SK-N-SH (cell line): ENCODE data around the gene WWTR1. TPM values are rescaled to one million over a fixed set of nuclear protein-coding genes. Genes with fewer than 3 reads are reported as not detected.

Experiments
- CTCF ChIA-PET: fragments of 300-600, 350-600 bp; formaldehyde crosslinking; extraction: SDS; loops from one replicate; lab custom pipeline; 2021; lab: Yijun Ruan, JAX
- POLR2A ChIA-PET: fragments of 350-600 bp; sonication (Branson Sonifier 250); formaldehyde crosslinking; extraction: SDS; loops from one replicate; lab custom pipeline; 2020; ENCODE audit warnings: antibody characterized with exemption, inconsistent platforms; lab: Yijun Ruan, JAX
- DNase-seq: peaks from one replicate; pipeline ENCODE4 v3.0.0; 2012
- H2AFZ ChIP-seq: fragments of 200-600 bp; sonication (generic); 2 replicates; pipeline ENCODE4 v1.8.1; 2016; ENCODE audit warnings: antibody characterized with exemption, mild to moderate bottlenecking, low read depth
- H3F3A ChIP-seq: fragments of 200-600 bp; sonication (generic); replicated peaks from 2 replicates; pipeline ENCODE3; 2016; ENCODE audit warnings: antibody characterized with exemption, mild to moderate bottlenecking; ENCODE audit not compliant: insufficient read depth
- H3K27ac ChIP-seq, 2 experiments: fragments of 200-500 bp in 1 of 2; fragments of 200-600 bp in 1 of 2; sonication (Bioruptor generic) in 1 of 2; sonication (generic), shearing (Covaris generic) in 1 of 2; 2 replicates each; pipeline versions ENCODE4 v1.5.1 to v1.6.1; 2014 to 2016; ENCODE audit warnings: low read depth in 2 of 2, inconsistent platforms in 1 of 2, low read length in 1 of 2, mild to moderate bottlenecking in 1 of 2, mixed read lengths in 1 of 2
- H3K27me3 ChIP-seq: fragments of 200-600 bp; sonication (generic), shearing (Covaris generic); 2 replicates; pipeline ENCODE4 v1.6.1; 2016; ENCODE audit warnings: mixed run types; ENCODE audit not compliant: insufficient read depth
- H3K36me3 ChIP-seq, 2 experiments: fragments of 200-500 bp in 1 of 2; fragments of 200-600 bp in 1 of 2; sonication (Bioruptor generic) in 1 of 2; sonication (generic) in 1 of 2; replicated peaks in 1 of 2; 2 replicates each; pipeline versions ENCODE3 to v1.5.1; 2014 to 2016; ENCODE audit warnings: low read length in 1 of 2, mild to moderate bottlenecking in 1 of 2; ENCODE audit not compliant: insufficient read depth in 2 of 2, control insufficient read depth in 1 of 2
- H3K4me1 ChIP-seq, 2 experiments: fragments of 200-500 bp in 1 of 2; fragments of 200-600 bp in 1 of 2; sonication (Bioruptor generic) in 1 of 2; sonication (generic), shearing (Covaris generic) in 1 of 2; 2 replicates each; pipeline versions ENCODE4 v1.5.1 to v1.6.1; 2014 to 2016; ENCODE audit warnings: low read depth in 1 of 2, low read length in 1 of 2, mixed run types in 1 of 2; ENCODE audit not compliant: insufficient read depth in 2 of 2, control insufficient read depth in 1 of 2
- H3K4me2 ChIP-seq: fragments of 200-600 bp; sonication (generic), shearing (Covaris generic); 2 replicates; pipeline ENCODE4 v1.6.1; 2017; ENCODE audit warnings: mixed run types
- H3K4me3 ChIP-seq, 2 experiments: fragments of 200-500 bp in 1 of 2; fragments of 200-600 bp in 1 of 2; sonication (Bioruptor generic) in 1 of 2; sonication (generic), shearing (Covaris generic) in 1 of 2; 2 replicates each; pipeline versions ENCODE4 v1.5.1 to v1.8.1; 2014 to 2016; ENCODE audit warnings: low read depth in 2 of 2, inconsistent platforms in 1 of 2, low read length in 1 of 2, mild to moderate bottlenecking in 1 of 2, mixed read lengths in 1 of 2, moderate library complexity in 1 of 2
- H3K79me2 ChIP-seq: fragments of 200-600 bp; sonication (generic); 2 replicates; pipeline ENCODE4 v1.8.1; 2017; ENCODE audit warnings: mild to moderate bottlenecking; ENCODE audit not compliant: insufficient read depth
- H3K9ac ChIP-seq: fragments of 200-600 bp; sonication (generic); 2 replicates; pipeline ENCODE4 v1.6.1; 2017; ENCODE audit warnings: mixed run types
- H3K9me2 ChIP-seq: fragments of 200-600 bp; sonication (generic); 2 replicates; pipeline ENCODE4 v1.6.1; 2017; ENCODE audit warnings: mixed run types
- H3K9me3 ChIP-seq: fragments of 200-600 bp; sonication (generic); 2 replicates; pipeline ENCODE4 v1.6.1; 2017; ENCODE audit warnings: mixed run types, mild to moderate bottlenecking, moderate library complexity
- H4K20me1 ChIP-seq: fragments of 200-600 bp; sonication (generic); 2 replicates; pipeline ENCODE4 v1.6.1; 2017; ENCODE audit warnings: mild to moderate bottlenecking, mixed run types; ENCODE audit not compliant: insufficient read depth
- EP300 ChIP-seq, 2 experiments: IDR thresholded peaks; 2 replicates each; pipeline versions ENCODE4 v1.4.0 to v1.6.1; 2012; ENCODE audit warnings: borderline replicate concordance in 1 of 2, low read depth in 1 of 2, low read length in 1 of 2
- EZH2phosphoT487 ChIP-seq: fragments of 200-600 bp; sonication (generic); IDR thresholded peaks from 2 replicates; pipeline ENCODE4 v1.6.1; 2017; ENCODE audit warnings: low read depth, mixed run types, mild to moderate bottlenecking, antibody characterized with exemption, moderate library complexity, borderline replicate concordance
- FOSL2 ChIP-seq: IDR thresholded peaks from 2 replicates; pipeline ENCODE4 v1.4.0; 2012; ENCODE audit warnings: low read depth, mild to moderate bottlenecking, moderate library complexity, borderline replicate concordance
- FOXJ3 ChIP-seq: sonication (generic); formaldehyde crosslinking; IDR thresholded peaks from 2 replicates; pipeline ENCODE4 v1.5.1; 2020; ENCODE audit warnings: mild to moderate bottlenecking, missing genetic modification reagents
- GATA2 ChIP-seq: sonication (generic); formaldehyde crosslinking; IDR thresholded peaks from 2 replicates; pipeline ENCODE4 v1.5.0; 2020; ENCODE audit warnings: mild to moderate bottlenecking, missing genetic modification reagents
- JUND ChIP-seq: IDR thresholded peaks from 2 replicates; pipeline ENCODE4 v1.4.0; 2012
- MXI1 ChIP-seq: IDR thresholded peaks from 2 replicates; pipeline ENCODE4 v1.6.1; 2012; ENCODE audit warnings: mild to moderate bottlenecking, low read depth, low read length, improper control_type of control experiment
- NFIC ChIP-seq: IDR thresholded peaks from 2 replicates; pipeline ENCODE4 v1.4.0; 2012; ENCODE audit warnings: borderline replicate concordance
- NRF1 ChIP-seq: IDR thresholded peaks from 2 replicates; pipeline ENCODE4 v1.6.1; 2012; ENCODE audit warnings: low read depth, mild to moderate bottlenecking, low read length
- POLR2AphosphoS5 ChIP-seq: IDR thresholded peaks from 2 replicates; pipeline ENCODE4 v1.6.1; 2012; ENCODE audit warnings: low read depth, low read length
- RAD21 ChIP-seq: IDR thresholded peaks from 2 replicates; pipeline ENCODE4 v1.6.1; 2012; ENCODE audit warnings: mild to moderate bottlenecking, low read length
- REST ChIP-seq: IDR thresholded peaks from 2 replicates; pipeline ENCODE4 v1.6.1; 2012; ENCODE audit warnings: mild to moderate bottlenecking, low read depth, low read length, moderate library complexity
- WGBS: methylation state at CpG from one replicate; pipeline ENCODE4 v1.1.6; 2017; ENCODE audit warnings: low lambda C conversion rate; 5-methylcytosine and 5-hydroxymethylcytosine counted together
- polyA plus RNA-seq, 3 experiments: library from polyadenylated mRNA; depleted of rRNA; stranded (reverse); fragments of >200 nt; gene quantifications; 2 replicates each; pipeline ENCODE4 v1.2.3, GENCODE V29; 2012
- TF ChIP-seq, protein P1 (sequence below): IDR thresholded peaks from 2 replicates; pipeline ENCODE4 v1.4.0; 2012; ENCODE audit warnings: low read depth, borderline replicate concordance
- TF ChIP-seq, protein P2 (sequence below): fragments of 150-350 bp; IDR thresholded peaks from 2 replicates; pipeline ENCODE4 v1.6.1; 2016; ENCODE audit warnings: mild to moderate bottlenecking, low read depth, low read length

WWTR1 gene
- polyA plus RNA-seq, 1 of the 3 experiments (the other 2 are of a cell fraction): 60.6 TPM

GRCh38 chr3:149579161-149579560 lies 78.7 kb downstream of the WWTR1 start (continued):
- TF ChIP-seq NRF1: no peak
- no peak for TF ChIP-seq RAD21
- no peak for TF ChIP-seq FOXJ3
- TF ChIP-seq GATA2 (CRISPR knock-in tag): no peak
- TF ChIP-seq NFIC: no peak
- no peak for TF ChIP-seq REST
- no peak for TF ChIP-seq POLR2AphosphoS5

- Histone ChIP-seq H3K27me3 (no peaks in the 10 kb centered on the region), H3K9me3 (no peaks in the 10 kb centered on the region), H3K4me3 (no peak overlapping the region), H4K20me1 (no peaks in the 10 kb centered on the region), H3K9ac (no peak overlapping the region), H3K4me1 (peaks cover 12 to 86% of the 10 kb centered on the region in 2 experiments; a peak in 3 of 4 replicates), H3K9me2 (no peaks in the 10 kb centered on the region), H3K27ac (peak overlapping the region in 1 of 2 experiments; percentile 100; a peak in 1 of 4 replicates), H3K79me2 (peaks cover 46% of the 10 kb centered on the region), H3K4me2 (no peak overlapping the region), H3K36me3 (no peaks in the 10 kb centered on the region), H2AFZ (no peak overlapping the region), H3F3A (peaks cover 75% of the 10 kb centered on the region)
- TF ChIP-seq RAD21 (no peak), EP300 (IDR thresholded peaks at IDR 0.05; ENCODE audit: borderline replicate concordance in 1 of 2, low read depth in 1 of 2, low read length in 1 of 2) (no peak), FOSL2 (no peak), MXI1 (no peak), EZH2phosphoT487 (no peak), JUND (no peak)
- TF ChIP-seq, protein P1, sequence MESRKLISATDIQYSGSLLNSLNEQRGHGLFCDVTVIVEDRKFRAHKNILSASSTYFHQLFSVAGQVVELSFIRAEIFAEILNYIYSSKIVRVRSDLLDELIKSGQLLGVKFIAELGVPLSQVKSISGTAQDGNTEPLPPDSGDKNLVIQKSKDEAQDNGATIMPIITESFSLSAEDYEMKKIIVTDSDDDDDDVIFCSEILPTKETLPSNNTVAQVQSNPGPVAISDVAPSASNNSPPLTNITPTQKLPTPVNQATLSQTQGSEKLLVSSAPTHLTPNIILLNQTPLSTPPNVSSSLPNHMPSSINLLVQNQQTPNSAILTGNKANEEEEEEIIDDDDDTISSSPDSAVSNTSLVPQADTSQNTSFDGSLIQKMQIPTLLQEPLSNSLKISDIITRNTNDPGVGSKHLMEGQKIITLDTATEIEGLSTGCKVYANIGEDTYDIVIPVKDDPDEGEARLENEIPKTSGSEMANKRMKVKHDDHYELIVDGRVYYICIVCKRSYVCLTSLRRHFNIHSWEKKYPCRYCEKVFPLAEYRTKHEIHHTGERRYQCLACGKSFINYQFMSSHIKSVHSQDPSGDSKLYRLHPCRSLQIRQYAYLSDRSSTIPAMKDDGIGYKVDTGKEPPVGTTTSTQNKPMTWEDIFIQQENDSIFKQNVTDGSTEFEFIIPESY: no peak
- TF ChIP-seq, protein P2, sequence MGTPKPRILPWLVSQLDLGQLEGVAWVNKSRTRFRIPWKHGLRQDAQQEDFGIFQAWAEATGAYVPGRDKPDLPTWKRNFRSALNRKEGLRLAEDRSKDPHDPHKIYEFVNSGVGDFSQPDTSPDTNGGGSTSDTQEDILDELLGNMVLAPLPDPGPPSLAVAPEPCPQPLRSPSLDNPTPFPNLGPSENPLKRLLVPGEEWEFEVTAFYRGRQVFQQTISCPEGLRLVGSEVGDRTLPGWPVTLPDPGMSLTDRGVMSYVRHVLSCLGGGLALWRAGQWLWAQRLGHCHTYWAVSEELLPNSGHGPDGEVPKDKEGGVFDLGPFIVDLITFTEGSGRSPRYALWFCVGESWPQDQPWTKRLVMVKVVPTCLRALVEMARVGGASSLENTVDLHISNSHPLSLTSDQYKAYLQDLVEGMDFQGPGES: no peak
- CTCF ChIA-PET: interaction anchor here (0.9 kb wide), 1 partner anchor 19 kb away, joined by 3 read pairs; no protein-coding TSS in a partner anchor
- WGBS: 100% methylated on average over 2 of the region's 2 CpGs
- POLR2A ChIA-PET: no interaction called here
- DNase-seq: no peak
These were observed 80.0 kb downstream of the WWTR1 start for GRCh38 chr3:149577801-149578200.
